NCI-H748 treated with DMSO at 0.1 percent for 48 hours (cell line): ENCODE measurements around the gene TMEM183A.
A peak's percentile ranks its signal among the peaks of the same experiment; 100 is the strongest.
"Not testable (repeated sequence)": the region's sequence is repeated elsewhere in the genome, so short reads cannot be mapped to it uniquely, and the experiment has no call there.

ENCODE experiments used
- DNase-seq: peaks from one replicate; lab custom pipeline; 2025; lab: John Stamatoyannopoulos, UW

Gene TMEM183A

DNA sequence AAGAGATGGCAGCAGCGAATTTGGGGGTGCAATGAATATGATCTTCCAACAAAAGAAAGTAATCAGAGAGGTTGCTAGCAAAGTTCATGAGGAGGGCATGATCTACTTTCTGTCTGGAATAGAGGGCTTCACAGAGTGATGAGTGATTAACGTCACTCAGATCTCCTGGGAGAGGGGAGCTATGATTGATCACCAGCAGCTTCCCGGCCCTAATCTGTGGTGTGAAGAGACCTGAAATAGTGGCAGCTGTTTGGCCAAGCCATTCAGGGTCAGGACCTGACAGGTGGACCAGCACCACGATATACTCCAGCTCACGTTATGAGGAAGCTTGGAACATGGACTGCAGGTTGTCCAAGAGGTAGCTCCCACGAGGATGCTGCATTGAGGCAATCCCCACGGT lies 19.9 kb upstream of the TMEM183A start:
- DNase-seq: no peak

DNA sequence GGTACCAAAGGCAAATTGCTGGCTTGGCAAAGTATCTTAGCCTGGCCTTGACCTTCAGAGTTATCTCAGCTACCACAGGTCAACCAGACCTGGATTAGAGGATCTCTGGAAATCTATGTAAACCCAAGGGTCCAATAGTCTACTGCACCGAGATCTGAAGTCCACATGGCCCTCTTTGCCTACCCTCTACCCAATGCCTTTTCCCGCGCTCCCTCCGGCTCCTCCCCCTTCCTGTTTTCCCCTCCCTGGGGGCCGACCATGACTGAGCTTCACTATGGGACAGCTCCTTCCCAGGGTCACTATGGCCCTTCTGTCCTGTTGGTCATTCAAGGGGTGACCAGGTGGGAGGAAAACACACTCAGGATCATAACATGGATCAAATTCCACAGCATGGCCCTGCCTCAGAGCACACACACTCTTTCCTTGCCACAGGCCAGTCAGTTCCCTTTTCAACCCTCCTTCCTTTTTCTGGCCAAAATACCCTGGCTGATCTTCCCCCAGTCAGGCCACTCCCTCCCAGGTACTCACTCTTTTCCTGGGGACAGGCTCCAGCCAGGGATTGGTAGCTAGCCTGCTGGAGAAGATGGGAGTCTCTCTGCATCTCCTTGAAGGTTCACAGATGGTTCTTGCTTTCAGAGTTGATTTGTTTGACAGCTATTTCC lies 19.1 kb upstream of the TMEM183A start:
- DNase-seq: no peak

DNA sequence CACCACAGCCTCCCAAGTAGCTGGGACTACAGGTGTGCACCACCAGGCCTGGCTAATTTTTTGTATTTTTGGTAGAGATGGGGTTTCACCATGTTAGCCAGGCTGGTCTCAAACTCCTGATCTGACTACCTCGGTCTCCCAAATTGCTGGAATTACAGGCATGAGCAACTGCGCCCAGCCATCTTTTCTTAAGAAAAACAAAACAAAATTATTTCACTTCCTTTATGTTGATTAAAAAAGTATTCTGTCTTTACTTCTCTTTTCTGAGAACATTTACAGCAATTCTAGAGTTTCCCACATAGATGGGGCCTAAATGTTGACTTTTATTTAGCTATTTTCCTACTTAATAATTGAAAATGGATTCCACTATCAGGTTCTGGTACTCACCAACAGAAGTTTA lies 17.3 kb upstream of the TMEM183A start:
- no peak for DNase-seq

DNA sequence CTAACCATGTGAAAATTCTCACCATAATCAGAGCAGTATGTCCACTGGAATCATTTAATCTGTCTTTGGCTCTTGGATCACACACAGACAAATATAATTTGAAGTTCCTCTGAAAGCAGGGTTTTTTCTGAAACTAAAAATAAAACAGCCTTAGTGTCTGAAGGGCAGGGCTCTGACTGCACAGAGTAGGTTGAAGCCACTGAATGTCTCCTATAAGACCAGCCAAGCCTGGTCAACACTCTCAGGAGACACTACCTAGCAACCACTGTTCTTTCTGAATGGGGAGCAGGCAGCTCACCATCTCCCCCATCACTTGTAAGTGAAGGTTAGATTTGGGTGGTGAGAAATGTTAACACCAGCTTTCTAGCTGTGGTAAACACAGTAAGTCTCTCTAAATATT lies 16.1 kb upstream of the TMEM183A start:
- no peak for DNase-seq

DNA sequence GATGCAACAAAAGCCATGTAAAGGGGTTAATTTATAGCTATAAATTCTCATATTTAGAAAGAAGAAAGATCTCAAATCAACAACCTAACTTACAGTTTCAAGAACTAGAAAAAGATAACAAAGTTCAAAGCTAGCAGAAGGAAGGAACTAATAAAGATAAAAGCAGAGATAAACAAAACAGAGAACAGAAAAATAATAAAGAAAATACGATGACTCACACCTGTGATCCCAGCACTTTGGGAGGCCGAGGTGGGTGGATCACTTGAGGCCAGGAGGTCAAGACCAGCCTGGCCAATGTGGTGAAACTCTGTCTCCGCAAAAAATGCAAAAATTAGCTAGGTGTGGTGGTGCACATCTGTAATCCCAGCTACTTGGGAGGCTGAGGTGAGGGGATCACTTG lies 12.4 kb upstream of the TMEM183A start:
- no peak for DNase-seq

DNA sequence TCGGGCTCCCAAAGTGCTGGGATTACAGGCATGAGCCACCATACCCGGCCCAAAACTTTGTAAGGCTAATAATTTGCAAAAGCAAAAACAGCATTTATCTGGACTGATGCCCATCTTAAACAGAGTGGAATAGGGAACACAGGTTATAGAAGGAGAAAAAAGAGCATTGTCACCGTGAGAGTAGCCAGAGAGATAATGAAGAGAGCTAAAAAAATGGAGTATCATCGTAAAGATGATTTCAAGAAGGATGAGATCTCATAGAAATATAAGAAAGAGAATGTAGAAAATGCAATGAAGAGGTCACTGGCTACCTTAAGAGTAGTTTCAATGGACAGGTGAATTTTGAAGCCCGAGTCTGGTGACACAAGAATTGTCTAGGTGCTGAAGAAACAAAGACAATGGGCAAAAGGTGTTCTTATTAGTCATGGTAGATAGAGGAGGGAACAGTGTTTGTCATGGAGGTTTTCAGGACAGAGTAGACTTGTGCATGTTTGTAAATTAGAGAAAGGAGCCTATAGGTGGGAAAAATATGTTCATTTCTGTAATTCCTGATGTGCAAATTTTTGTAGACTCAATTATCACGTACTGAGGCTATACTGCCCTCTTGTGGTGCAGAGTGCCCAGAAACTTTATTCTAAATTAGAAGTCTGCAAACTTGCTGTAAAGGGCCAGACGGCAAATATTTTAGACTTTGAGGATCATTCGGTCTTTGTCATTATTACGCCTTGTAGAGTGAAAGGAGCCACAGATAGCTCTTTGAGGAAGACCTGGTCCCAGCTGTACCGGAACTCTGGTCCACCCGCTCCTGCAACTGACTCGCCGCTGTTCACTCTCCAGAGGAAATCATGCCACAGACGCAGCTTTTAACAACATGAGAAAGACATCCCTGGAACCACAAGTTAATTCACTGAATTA lies 8.1 kb upstream of the TMEM183A start:
- DNase-seq: peak; percentile 29

DNA sequence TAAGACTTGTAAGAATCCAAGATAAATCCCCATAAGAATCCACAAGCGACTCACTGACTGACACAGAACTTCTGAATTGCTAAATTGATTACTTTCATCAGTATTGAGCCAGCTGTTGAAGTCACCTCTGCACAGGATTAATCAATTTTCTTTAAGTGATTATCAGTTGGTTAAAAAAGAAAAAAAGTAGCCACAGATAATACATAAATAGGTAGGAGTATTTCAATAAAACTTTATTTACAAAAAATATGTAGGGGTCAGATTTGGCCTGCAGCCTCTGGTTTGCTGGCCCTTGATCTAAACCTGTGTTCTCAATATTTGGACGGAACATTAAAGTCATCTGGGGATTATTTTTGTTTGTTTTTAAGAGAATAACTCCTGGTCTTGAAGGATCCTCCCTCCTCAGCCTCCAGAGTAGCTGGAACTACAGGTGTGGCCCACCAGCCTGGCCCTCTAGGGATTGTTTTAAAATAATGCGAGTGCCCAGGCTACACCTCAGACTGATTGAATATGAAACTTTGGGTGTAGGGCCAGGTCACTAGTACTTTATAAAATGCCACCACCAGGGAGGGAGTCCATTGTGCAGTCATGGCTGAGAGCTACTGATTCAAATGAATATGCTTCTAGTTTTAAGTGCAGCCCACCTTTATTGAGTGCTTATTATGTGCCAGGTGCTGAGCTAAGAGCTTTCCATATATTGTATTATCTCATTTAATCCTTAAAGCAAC lies 6.8 kb upstream of the TMEM183A start:
- DNase-seq: no peak

DNA sequence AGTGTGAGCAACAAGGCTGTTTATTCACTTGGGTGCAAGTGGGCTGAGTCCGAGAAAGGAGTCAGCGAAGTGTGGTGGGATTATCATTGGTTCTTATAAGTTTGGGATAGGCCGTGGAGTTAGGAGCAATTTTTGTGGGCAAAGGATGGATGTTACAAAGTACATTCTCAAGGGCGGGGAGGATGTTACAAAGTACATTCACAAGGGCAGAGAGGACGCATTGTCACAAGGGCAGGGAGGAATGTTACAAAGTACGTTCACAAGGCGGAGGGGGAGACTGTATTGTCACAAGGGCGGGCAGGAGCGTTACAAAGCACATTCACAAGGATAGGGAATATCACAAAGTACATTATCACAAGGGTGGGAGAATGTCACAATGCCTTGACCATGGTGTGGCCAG lies 5.2 kb upstream of the TMEM183A start:
- DNase-seq: no peak

DNA sequence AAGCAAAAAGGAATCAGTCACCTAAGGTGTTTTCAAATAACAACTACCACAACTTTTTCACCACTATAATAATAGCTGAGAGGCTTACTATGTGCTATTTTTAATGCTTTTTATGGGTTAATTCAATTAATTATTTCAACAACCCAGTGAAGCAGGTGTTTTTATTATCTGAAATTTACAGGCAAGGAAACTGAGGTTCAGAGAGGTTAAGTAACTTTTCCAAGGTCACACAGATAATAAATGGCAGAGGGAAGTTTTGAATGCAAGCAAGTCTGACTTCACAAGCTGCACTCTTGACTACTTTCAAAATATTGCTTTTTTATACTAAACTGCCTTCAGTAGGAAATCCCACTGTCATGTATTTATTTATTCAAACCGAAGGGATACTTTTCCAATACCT lies 4.2 kb upstream of the TMEM183A start:
- no peak for DNase-seq

DNA sequence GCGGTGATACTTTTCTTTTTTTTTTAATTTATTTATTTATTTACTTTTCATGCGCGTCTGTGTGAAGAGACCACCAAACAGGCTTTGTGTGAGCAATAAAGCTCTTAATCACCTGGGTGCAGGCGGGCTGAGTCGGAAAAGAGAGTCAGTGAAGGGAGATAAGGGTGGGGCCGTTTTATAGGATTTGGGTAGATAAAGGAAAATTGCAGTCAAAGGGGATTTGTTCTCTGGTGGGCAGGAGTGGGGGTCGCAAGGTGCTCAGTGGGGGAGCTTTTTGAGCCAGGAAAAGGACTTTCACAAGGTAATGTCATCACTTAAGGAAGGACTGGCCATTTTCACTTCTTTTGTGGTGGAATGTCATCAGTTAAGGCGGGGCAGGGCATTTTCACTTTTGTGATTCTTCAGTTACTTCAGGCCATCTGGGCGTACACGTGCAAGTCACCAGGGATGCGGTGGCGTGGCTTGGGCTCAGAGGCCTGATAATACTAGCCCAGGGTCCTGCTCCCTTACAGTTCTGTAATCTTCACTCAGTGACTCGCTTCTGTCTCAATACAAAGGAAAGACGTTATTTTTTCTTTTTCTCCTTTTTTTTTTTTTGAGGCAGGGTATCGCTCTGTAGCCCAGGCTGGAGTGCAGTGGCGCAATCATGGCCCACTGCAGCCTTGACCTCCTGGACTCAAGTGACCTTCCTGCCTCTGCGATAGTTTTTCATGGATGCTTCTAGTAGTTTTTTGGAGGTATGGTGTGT lies 1.6 kb upstream of the TMEM183A start:
- DNase-seq: not testable (repeated sequence)

DNA sequence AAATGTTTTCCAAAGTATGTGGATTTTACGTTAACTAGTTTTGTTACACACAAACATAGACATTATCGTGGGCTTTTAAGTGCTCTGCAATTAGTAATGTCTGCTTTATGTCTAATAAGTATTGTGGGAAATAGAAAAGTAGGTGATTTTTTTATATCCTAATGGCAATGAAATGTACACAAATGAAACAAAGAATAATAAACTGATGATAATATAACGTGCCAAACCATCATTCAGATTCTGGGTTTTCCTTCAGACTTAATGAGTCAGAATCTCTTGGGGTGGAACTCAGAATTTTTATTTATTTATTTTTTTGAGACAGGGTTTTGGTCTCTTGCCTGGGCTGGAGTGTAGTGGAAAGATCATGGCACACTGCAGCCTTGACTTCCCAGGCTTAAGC lies 2.0 kb downstream of the TMEM183A start:
- no peak for DNase-seq

DNA sequence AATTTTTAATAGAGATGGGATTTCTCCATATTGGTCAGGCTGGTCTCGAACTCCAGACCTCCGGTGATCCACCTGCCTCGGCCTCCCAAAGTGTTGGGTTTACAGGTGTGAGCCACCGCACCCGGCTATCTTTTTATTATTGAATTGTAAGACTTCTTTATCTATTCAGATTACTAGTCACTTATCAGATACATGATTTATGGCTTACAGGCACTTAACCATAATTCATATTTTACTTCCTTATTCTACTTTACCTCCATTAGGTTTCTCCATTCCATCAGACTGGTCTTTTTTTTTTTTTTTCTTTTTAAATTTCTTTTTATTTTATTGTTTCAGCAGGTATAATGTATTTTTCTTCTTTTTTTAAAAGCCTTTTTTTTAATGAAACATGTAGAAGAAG lies 4.4 kb downstream of the TMEM183A start:
- no peak for DNase-seq

DNA sequence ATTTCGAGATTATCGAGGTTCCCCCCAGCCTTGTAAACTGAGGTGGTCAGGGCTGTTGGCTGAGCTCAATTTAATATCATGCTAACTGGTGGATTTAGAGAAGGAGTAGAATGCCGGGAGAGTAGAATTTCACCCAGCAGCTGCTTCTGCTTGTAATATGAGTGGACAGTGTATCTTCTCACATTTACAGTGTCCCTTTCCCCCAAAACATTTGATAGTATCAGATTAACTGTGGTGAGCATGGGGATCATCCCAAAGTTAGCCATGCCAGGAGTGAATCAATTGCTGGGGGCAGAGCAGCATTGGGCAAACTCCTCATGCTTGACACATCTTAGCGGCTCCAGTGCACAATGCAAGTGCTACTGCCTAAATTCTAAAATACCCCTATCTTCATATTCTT lies 9.9 kb downstream of the TMEM183A start:
- DNase-seq: no peak

DNA sequence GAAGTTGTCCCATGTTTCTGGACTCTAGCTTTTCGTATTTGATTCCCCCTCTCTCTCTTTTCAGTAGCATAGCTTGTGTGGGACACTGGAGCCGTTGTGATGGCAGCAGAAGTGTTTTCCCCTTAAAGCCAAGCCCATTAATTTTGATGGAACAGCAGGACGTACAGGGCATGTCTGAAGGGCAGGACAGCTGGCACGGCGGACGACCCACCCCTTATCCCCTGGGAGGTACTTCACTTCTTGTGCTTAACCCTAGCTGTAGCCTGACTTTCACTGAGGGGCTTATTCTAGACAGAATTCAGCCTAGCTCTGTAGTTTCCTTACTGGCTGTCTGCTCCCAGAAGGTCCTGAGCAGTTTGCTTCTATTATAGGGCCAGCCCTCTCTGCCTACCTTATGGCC lies 10.5 kb downstream of the TMEM183A start:
- DNase-seq: no peak

DNA sequence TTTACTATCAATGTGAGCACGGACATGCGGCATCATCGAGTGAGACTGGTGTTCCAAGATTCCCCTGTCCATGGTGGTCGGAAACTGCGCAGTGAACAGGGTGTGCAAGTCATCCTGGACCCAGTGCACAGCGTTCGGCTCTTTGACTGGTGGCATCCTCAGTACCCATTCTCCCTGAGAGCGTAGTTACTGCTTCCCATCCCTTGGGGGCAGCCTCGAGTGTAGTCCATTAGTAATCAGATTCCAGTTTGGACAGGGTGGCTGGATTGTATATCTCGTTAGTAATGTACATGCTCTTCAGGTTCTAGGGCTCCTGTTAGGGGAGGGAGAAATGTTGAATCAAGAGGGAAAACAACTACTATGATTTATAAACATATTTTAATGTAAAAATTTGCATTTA lies 15.7 kb downstream of the TMEM183A start:
- DNase-seq: not testable (repeated sequence)

DNA sequence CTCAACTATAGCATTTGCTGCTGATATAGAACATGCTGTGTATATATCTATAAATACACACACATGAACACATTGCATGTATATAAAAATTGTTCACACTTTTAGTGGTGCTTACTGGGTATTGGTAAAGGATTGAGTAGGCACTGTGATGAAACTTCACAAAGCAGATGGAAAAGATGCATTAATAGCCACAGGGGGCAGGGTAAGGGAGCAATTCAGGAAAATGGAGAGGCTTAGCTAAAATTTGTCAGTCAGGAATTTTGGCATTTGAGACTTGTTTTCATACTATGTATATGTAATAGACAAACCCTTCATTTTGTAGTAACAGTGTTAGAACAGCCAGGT lies 18.5 kb downstream of the TMEM183A start:
- DNase-seq: peak; percentile 24

DNA sequence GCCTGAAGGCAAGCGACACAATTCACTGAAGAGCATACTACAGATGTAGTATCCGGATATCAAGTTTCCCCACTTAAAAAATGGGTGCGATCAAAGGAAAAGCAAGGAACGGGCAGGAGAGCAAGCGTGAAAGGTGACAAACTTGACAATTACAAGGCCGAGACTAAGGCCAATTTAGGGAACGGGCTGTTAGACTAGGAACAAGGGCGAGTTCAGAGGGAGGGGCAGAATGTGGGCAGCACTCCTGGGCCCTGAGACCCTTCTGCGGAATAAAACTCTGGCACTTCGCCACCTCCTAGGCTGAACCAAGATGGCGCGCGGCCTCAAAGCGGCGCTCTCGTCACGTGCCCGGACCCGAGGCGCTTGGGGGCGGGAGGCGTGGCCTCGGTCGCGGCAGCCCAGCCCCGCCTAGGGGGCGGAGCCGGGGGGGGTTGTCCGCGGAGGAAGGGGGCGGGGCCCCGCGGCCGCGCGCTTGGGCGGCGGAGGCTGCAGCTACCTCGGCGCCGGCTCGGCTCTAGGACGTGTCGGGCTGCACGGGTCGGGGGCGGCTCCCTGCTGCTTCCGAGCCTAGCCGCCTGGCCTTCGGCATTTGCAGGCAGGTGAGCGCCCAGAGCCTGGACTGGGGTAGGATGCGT lies 19.0 kb downstream of the TMEM183A start, which contains the start of gene PPFIA4:
Gene PPFIA4, plus strand, starts transcription at position 461 of the 635 bp plus-strand sequence. CDS start 12,518 bp downstream, outside the sequence.
- peak; percentile 45 for DNase-seq

DNA sequence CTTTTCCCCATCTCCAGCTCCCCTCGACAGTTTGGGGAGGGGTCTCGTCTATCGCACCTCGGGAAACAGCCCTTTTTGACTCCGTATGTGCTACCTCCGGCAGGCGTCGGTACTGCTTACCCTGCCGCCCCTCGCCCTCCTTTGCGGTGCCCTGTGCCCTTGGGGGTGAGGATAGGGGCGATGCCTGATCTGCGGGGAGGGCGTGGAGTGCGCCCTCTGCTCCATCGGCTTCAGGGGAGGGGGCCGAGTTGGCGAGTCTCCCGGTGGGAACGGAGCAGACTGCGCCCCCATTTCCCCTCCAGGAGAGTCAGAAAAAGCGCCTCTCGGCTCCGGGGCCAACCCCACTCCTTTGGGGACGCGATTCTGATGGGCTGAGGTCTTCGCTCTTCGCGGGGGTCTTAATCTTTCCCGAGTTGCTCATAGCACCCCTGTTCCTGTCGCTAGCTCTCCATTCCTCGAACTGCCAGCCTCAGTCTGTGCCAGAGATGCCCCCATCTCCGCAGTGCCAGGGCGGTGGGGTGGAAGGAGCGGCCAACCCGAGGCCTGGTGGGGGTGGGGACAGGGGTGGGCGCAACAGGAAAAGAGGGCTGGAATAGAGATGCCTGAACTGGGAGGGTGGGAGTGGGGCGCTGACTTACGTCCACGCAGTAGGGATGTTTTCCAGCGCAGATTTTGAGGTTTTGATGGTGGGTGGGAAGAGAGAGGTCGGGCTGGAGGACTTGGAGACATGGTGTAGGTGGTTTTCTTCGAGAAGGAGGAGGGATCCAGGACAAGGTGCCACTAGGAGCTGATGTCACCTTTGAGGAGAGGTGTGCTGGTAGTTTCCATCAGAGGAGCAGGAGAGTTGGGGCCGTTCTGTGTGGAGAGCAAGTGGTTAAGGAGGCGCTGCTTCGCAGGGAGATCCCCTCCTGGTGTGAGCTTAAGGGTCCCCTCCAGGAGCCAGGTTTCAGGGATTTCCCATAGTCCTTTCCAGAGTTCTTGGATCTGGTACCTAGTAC lies 19.8 kb downstream of the TMEM183A start:
- DNase-seq: no peak

DNA sequence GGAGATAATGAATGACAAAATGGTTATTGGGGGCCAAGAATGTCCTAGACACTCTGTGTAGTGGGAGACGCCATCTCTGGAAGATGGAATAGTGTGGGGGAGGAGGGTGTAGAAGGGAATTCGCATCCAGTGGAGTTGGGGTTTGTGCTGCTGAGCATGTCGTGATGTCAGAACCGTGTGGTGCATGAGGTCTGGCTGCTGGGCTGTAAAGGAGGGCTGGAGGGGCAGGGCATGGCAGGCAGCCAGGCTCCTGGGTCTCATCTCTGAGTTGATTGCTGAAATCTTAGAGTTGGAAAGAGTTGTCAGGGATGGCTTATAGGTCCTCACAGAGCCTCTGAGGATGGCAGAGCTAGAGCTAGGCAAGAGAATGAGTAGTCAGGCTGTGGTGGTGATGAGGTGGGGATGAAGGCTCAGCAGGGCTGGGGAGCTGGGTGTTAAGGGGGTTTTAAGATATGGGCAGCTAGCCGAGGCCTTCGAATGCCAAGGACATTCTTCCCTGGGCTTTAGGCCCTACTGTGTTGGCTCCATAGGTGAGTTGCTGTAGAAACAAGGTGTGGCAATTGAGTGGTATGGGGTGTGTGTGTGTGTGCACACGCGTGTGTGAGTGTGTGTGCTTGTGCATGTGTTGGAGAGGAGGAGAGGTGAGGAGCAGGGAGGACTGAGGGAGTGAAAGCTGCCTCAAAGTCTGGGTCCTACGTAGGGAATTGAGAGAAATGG lies 21.1 kb downstream of the TMEM183A start:
- no peak for DNase-seq
